H1 (cell line): Measurements from ENCODE around the gene RDH5. TPM values are rescaled to one million over a fixed set of nuclear protein-coding genes. Genes with fewer than 3 reads are reported as not detected.

Experiments
- CBX5 ChIP-seq: fragments of 300-800, 300-1000 bp; sonication (generic); IDR thresholded peaks from 2 replicates; pipeline ENCODE4 v1.7.1; 2016; ENCODE audit warnings: antibody characterized with exemption, low read length, low read depth
- GABPA ChIP-seq: IDR thresholded peaks from 2 replicates; pipeline ENCODE4 v1.6.1; 2011; ENCODE audit warnings: mild to moderate bottlenecking, low read length, moderate library complexity, borderline replicate concordance; ENCODE audit not compliant: insufficient read depth
- SIRT6 ChIP-seq: IDR thresholded peaks from one replicate; pipeline ENCODE4 v1.7.1; 2012; ENCODE audit warnings: low read length, inconsistent platforms
- polyA plus RNA-seq, 7 experiments: library from polyadenylated mRNA; depleted of rRNA in 3 of 7; stranded (reverse) in 5 of 7; unstranded in 2 of 7; fragments of >200 nt in 5 of 7; fragments of 200-250 nt in 2 of 7; gene quantifications; 1 replicate in 5 of 7; 2 replicates in 1 of 7; 4 replicates in 1 of 7; pipeline versions ENCODE4 v1.2.1 to v1.2.3, GENCODE V29; 2011 to 2013; ENCODE audit warnings: missing spikeins in 2 of 7, mixed read lengths in 2 of 7
- total RNA-seq: library from RNA; stranded (reverse); fragmentation: NEBNext Ultra II Directional; extraction: Animal tissue kit (Norgen Biotek cat#: 25700); gene quantifications from 2 replicates; pipeline ENCODE4 v1.2.1, GENCODE V29; 2021
- TF ChIP-seq, protein P1 (sequence below): IDR thresholded peaks from 2 replicates; pipeline ENCODE4 v1.6.1; 2012; ENCODE audit warnings: inconsistent platforms

RDH5 gene
- total and polyA plus RNA-seq, 2 of the 8 experiments (the other 6 are each of a cell fraction or from before 2014, with no cell fraction given): 4.2 to 6.0 TPM

DNA sequence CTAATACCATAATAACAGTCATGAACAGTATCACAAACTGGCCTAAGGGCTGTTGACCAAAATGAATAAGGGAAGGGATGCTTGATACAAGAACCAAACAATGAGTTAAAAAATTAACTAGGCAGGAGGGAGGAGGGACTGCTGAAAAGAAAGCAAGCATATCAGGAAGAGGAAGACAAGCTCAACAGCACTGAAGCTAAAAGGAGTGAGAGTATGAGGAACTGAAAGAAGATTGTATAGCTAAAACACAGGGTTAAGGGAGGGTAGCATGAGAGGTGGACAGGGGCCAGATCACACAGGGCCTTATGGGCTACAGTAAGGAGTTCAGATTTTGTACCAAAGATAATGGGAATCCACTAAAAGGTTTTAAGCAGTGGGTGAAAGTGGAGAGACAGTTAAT, 46.6 kb upstream of the RDH5 start (continued):
- no peak for TF ChIP-seq SIRT6
- TF ChIP-seq GABPA: no peak
- no peak for TF ChIP-seq CBX5
- TF ChIP-seq, protein P1, sequence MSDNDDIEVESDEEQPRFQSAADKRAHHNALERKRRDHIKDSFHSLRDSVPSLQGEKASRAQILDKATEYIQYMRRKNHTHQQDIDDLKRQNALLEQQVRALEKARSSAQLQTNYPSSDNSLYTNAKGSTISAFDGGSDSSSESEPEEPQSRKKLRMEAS: no peak
- TF ChIP-seq, all 59 proteins: peak for 0
